Loucy (cell line): Measurements from ENCODE around the gene JAK3.

Source experiments
- H2AFZ ChIP-seq: fragments of 200-600 bp; sonication (generic); 2 replicates; pipeline ENCODE4 v1.6.0; 2016; ENCODE audit warnings: antibody characterized with exemption, mild to moderate bottlenecking, low read length, moderate library complexity
- H3F3A ChIP-seq: fragments of 200-600 bp; 2 replicates; pipeline ENCODE4 v1.6.0; 2016; ENCODE audit warnings: antibody characterized with exemption, low read depth, mild to moderate bottlenecking
- H3K27me3 ChIP-seq: fragments of 200-600 bp; sonication (generic); 2 replicates; pipeline ENCODE4 v1.6.1; 2014; ENCODE audit warnings: low read length, mild to moderate bottlenecking; ENCODE audit not compliant: insufficient read depth, poor library complexity, severe bottlenecking
- H3K36me3 ChIP-seq: fragments of 200-600 bp; sonication (generic); 2 replicates; pipeline ENCODE4 v1.6.1; 2016; ENCODE audit warnings: low read length; ENCODE audit not compliant: insufficient read depth
- H3K4me1 ChIP-seq: fragments of 200-600 bp; sonication (generic); 2 replicates; pipeline ENCODE4 v1.5.1; 2014; ENCODE audit warnings: low read length, mild to moderate bottlenecking; ENCODE audit not compliant: insufficient read depth, poor library complexity, severe bottlenecking
- H3K4me2 ChIP-seq: fragments of 200-600 bp; sonication (generic); 2 replicates; pipeline ENCODE4 v1.6.0; 2014; ENCODE audit warnings: antibody characterized with exemption, low read length, low read depth, mild to moderate bottlenecking; ENCODE audit not compliant: poor library complexity, severe bottlenecking
- H3K4me3 ChIP-seq: fragments of 200-600 bp; sonication (generic); 2 replicates; pipeline ENCODE4 v1.5.1; 2014; ENCODE audit warnings: low read length, mild to moderate bottlenecking, mixed read lengths; ENCODE audit not compliant: poor library complexity, severe bottlenecking
- H3K79me2 ChIP-seq: fragments of 200-600 bp; sonication (generic); 2 replicates; pipeline ENCODE4 v1.6.1; 2014; ENCODE audit warnings: low read length; ENCODE audit not compliant: insufficient read depth
- H3K9ac ChIP-seq: fragments of 200-600 bp; sonication (generic); 2 replicates; pipeline ENCODE4 v1.6.0; 2014; ENCODE audit warnings: mild to moderate bottlenecking, low read depth, low read length, moderate library complexity; ENCODE audit not compliant: poor library complexity, severe bottlenecking
- H3K9me2 ChIP-seq: fragments of 200-600 bp; sonication (generic); replicated peaks from 2 replicates; pipeline ENCODE4 v1.6.1; 2016; ENCODE audit warnings: low read depth, low read length, mixed read lengths
- H3K9me3 ChIP-seq: fragments of 200-600 bp; sonication (generic); 2 replicates; pipeline ENCODE4 v1.6.1; 2014; ENCODE audit warnings: mild to moderate bottlenecking, antibody characterized with exemption, low read length, low read depth; ENCODE audit not compliant: insufficient read depth
- H4K20me1 ChIP-seq: fragments of 200-600 bp; sonication (generic); 2 replicates; pipeline ENCODE4 v1.6.0; 2014; ENCODE audit warnings: antibody characterized with exemption, low read length, mild to moderate bottlenecking; ENCODE audit not compliant: insufficient read depth, poor library complexity, severe bottlenecking
- CTCF ChIP-seq: fragments of 200-600 bp; sonication (generic); conservative IDR thresholded peaks from 2 replicates; pipeline ENCODE4 v1.5.1; 2014; ENCODE audit warnings: mild to moderate bottlenecking, antibody characterized with exemption, low read length
- EZH2phosphoT487 ChIP-seq: fragments of 200-600 bp; IDR thresholded peaks from 2 replicates; pipeline ENCODE4 v1.6.1; 2018; ENCODE audit warnings: antibody characterized with exemption, mild to moderate bottlenecking, moderate library complexity, borderline replicate concordance

The JAK3 gene

GRCh38 chr19:17775991-17776803 lies 71.6 kb downstream of the JAK3 start:
- Histone ChIP-seq H3K4me3 (no peak overlapping the region), H4K20me1 (no peaks in the 10 kb centered on the region), H3K4me2 (no peak overlapping the region), H3K9ac (no peak overlapping the region), H3F3A (no peaks in the 10 kb centered on the region), H3K9me3 (no peaks in the 10 kb centered on the region), H2AFZ (no peak overlapping the region), H3K27me3 (no peaks in the 10 kb centered on the region), H3K9me2 (no peaks in the 10 kb centered on the region), H3K79me2 (no peaks in the 10 kb centered on the region), H3K4me1 (no peaks in the 10 kb centered on the region), H3K36me3 (peaks cover 39% of the 10 kb centered on the region; the same call in 1 of the 2 replicates)
- no peak for TF ChIP-seq EZH2phosphoT487
- TF ChIP-seq CTCF = no peak

- H3K9me2 ChIP-seq = no peaks in the 10 kb centered on the region
- H3K4me2 ChIP-seq = no peak overlapping the region
- no peaks in the 10 kb centered on the region for H4K20me1 ChIP-seq
- H3K4me3 ChIP-seq = no peak overlapping the region
- no peaks in the 10 kb centered on the region for H3K27me3 ChIP-seq
- H3K36me3 ChIP-seq = peaks cover 46% of the 10 kb centered on the region; the same call in 1 of the 2 replicates
- H3K79me2 ChIP-seq = no peaks in the 10 kb centered on the region
- no peak overlapping the region for H2AFZ ChIP-seq
- H3K9ac ChIP-seq = no peak overlapping the region
- H3F3A ChIP-seq = no peaks in the 10 kb centered on the region
- TF ChIP-seq EZH2phosphoT487 (no peak), CTCF (peak; percentile 92)
- H3K4me1 ChIP-seq = no peaks in the 10 kb centered on the region
- H3K9me3 ChIP-seq = no peaks in the 10 kb centered on the region
Observed at GRCh38 chr19:17775245-17775927, 72.4 kb downstream of the JAK3 start.
